Suppressor macrophage (primary cell): Measurements from ENCODE around the gene CLIC6.
"Not testable (repeated sequence)": the region's sequence is repeated elsewhere in the genome, so short reads cannot be mapped to it uniquely, and the experiment has no call there.

ENCODE experiments used
- DNase-seq, 4 experiments: peaks; one replicate each; pipeline ENCODE4 v3.0.0-alpha.2; 2020 to 2022

Gene CLIC6

DNA sequence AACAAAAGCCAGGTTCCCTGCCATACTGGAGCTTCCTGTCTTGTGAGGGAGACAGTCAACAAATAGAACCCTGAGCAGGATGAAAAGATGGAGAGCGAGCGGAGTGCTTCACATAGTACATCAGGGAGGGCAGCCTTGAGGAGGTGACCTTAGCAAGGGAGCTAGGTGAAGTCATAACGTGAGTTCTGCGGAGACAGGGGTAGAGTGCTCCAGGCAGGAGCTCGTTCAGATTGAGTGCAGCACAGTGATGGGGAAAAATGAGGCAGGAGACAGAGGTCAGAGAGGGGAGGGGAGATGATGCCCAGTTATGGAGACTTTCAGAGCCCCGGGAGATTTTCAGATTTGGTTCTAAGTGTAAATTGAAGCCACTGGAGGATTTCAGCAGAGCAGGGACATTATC is 15.3 kb upstream of the CLIC6 start:
- DNase-seq, result no peak

DNA sequence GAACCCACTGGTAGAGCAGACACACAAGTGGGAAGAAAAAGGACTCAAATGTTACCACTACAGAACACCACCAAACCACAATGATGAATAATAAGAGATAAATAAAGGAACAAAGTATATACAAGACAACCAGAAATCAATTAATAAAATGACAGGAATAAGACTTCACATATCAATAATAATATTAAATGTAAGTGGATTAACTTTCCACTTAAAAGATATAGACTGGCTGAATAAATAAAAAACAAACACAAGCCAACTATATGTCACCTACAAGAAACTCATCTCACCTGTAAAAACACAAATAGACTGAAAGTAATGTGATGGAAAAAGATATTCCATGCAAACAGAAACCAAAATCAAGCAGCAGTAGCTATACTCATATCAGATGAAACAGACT is 6.9 kb upstream of the CLIC6 start:
- DNase-seq, result no peak

DNA sequence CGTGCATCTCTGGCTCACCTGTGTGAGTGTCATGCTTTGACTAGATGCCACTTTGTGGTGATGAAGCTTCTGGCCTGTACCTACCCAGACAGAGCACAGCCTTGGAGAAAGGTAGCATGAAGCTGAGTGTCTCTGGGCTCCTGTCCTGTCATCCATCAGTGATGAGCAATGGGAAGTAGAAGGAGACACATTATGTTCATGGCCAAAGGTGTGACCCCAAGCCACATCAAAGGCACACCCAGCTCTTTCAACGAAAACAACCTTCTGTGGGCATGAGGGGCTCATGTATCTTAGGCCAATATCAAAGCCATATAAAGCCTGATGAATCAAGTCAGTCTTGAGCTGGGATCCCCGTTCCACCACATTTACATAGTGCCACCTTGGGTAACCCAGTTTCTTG is 1.0 kb upstream of the CLIC6 start:
- DNase-seq, result no peak

DNA sequence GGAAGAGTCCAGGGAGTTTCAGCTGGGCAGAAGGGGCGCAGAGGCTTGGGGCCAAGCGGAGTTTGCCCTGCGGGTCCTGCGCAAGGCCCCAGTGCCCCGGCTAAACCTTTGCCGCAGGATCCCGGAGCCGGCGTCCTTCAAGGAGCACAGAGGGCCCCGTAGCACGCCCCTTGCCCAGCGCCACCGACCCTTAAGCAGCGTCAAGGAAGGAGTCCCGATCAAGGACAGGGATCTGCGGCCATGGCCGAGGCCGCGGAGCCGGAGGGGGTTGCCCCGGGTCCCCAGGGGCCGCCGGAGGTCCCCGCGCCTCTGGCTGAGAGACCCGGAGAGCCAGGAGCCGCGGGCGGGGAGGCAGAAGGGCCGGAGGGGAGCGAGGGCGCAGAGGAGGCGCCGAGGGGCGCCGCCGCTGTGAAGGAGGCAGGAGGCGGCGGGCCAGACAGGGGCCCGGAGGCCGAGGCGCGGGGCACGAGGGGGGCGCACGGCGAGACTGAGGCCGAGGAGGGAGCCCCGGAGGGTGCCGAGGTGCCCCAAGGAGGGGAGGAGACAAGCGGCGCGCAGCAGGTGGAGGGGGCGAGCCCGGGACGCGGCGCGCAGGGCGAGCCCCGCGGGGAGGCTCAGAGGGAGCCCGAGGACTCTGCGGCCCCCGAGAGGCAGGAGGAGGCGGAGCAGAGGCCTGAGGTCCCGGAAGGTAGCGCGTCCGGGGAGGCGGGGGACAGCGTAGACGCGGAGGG is 520 bp downstream of the CLIC6 start:
- DNase-seq, result peak in 1 of 4 experiments; percentile 24

DNA sequence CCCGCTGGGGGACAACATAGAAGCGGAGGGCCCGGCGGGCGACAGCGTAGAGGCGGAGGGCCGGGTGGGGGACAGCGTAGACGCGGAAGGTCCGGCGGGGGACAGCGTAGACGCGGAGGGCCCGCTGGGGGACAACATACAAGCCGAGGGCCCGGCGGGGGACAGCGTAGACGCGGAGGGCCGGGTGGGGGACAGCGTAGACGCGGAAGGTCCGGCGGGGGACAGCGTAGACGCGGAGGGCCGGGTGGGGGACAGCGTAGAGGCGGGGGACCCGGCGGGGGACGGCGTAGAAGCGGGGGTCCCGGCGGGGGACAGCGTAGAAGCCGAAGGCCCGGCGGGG is 1.1 kb downstream of the CLIC6 start:
- DNase-seq, result not testable (repeated sequence)

DNA sequence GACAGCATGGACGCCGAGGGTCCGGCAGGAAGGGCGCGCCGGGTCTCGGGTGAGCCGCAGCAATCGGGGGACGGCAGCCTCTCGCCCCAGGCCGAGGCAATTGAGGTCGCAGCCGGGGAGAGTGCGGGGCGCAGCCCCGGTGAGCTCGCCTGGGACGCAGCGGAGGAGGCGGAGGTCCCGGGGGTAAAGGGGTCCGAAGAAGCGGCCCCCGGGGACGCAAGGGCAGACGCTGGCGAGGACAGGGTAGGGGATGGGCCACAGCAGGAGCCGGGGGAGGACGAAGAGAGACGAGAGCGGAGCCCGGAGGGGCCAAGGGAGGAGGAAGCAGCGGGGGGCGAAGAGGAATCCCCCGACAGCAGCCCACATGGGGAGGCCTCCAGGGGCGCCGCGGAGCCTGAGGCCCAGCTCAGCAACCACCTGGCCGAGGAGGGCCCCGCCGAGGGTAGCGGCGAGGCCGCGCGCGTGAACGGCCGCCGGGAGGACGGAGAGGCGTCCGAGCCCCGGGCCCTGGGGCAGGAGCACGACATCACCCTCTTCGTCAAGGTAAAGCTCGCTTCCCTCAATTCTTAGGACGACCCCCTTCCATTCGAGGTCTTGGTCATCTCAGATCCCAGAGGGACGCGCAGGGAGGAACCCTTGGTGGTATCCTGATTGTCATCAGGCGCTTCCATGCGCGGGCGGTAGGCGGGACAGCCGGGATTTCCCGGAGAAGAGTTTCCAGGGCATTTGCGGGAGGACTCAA is 1.6 kb downstream of the CLIC6 start:
- peak in 1 of 4 experiments; percentile 30 for DNase-seq

DNA sequence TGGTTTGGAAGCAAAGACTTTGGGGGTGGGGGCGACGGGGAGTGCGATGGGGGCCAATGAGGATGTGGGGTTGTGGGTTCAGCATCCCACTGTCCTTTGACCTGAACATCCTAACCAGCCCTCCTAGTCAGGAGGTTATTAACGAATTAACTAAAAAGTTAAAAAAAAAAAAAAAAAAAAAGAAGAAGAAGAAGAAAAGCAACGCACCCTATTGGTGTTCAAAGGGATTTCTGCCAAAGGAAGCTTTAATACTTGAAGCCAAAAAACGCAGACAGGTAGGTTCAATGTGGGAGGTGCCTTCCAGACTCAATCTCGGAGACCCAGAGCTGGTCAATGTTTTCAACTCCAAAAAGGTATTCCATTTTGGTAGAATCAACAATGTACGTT is 2.2 kb downstream of the CLIC6 start:
- no peak for DNase-seq

DNA sequence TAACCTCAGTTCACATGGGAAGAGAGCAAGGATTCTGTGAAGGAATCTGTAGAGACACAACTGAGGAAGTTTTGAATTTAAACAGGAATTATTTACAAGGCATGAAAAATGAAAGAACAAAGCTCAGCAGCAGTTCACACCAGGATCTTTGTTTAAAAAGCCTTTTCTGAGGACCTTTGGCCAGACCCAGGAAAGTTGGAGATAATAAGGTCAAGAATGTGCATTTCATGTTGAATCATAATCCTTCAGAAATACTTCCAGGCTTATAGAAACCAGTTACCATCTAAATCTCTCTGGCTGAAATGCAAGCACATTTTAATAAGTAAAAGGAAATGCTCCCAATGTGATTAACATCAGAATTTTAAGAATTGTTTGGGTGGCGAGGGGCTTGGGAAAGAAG is 2.7 kb downstream of the CLIC6 start:
- DNase-seq, result no peak

DNA sequence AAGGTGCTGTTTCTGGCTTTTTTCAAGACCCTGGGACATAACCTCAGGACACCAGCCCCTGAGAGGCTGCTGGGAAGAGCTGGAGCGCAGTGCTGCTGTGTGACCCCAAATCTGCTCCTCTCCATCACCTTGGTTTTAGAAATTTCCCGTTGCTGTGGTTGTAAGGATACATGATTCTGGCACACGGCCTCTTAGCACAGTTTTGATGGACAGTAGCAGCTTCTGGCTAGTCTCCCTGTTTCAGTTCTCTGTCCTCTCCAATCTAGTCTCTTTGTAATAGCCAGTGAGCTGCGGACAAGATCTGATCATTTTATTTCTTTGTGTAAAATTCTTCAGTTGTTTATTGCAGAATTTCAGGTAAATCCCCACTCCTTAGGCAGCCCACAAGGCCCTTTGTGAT is 3.1 kb downstream of the CLIC6 start:
- DNase-seq, result no peak

DNA sequence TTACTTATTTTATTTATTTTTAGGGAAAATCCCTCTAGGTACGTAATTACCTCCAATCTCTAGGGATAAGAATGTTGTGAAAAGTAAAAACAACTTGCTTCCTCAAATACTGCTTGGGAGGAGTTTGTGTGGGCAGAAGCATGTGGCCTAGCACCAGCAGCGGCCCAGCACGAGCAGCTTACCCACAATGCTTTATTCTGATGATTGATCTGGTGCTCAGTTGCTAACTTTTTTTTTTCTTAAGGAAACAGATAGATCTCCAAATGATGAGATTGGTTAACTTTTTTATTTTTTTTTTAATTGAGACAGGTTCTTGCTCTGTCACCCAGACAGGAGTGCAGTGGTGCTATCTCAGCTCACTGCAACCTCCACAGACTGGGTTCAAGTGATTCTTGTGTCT is 4.2 kb downstream of the CLIC6 start:
- peak; percentile 49 to 77 (median 74) for DNase-seq

DNA sequence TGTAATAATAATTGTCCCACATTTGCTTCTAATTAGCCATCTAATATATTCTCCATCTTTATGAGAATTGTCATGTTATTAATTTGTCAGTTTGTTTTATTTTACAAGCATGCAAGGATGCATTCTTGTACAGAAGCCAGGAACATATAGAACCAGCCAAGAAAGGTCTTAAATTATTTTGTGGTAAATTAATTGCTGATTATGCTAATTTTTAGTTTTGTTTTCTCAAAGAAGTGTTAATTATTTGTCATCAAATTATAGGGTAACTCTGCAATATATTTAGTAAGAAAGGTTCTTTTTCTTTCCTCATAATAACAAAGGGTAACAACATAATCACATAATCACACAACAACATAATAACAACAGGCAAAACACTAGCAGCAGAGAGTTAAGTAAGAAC is 5.7 kb downstream of the CLIC6 start:
- no peak for DNase-seq

DNA sequence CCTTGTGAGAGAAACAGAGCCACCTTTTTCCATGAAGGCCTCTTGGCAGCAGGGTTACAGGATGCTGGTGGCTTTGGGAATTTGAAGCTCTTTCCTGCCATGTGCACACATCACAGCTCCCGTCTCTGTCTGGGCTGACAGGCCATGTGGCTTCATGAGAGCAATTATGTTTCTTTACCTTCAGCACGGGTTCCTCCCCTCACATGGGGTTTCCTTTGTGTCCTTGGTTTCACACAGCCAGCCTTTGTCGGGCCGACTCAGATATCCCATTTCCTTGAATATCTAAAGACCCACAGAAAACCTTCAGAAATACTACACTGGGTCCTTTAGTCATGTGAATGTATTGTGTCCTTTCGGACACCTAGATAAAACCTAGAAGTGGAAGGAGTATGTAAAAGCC is 7.1 kb downstream of the CLIC6 start:
- no peak for DNase-seq

DNA sequence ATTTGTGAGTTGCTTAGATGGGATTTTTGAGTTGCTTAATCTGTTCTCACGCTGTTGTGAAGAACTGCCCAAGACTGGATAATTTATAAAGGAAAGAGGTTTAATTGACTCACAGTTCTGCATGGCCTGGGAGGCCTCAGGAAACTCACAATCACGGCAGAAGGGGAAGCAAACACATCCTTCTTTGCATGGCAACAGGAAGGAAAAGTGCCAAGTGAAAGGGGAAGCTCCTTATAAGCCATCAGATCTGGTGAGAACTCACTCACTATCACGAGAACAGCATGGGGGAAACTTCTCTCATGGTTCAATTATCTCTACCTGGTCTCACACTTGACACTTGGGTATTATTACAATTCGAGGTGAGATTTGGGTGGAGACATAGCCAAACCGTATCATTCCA is 10.3 kb downstream of the CLIC6 start:
- peak; percentile 75 to 88 (median 82) for DNase-seq

DNA sequence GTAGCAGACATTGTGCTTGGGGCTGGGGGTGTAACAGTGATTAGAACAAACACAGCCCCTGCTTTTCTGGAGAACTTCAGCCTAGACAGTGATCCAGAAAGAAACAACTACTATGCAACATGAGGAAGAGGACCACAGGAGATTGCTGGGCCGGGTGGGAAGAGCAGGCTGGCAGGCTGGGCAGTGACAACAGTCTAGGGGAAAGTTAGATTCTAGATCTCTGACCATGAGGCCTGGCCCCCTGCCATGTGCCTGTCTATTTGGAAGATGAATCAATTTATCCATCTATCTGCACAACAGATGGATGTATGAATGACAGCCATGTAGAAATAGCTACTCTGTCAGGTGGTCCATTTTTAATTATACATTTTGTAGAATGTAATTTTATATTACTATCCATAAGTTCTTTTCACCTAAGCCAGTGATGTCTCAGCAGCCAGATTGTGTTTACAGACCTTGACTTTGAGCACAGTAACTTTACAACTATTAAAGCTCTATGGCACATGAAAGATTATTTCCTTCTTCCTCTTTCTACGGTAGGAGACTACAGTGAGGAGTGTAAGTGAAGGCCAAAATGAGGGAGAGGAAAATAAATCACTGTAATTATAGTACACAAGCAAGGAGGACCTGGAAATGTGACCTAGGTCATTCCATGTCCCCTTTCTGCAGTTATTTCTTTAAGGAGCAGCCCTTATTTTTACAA is 15.5 kb downstream of the CLIC6 start:
- no peak for DNase-seq

DNA sequence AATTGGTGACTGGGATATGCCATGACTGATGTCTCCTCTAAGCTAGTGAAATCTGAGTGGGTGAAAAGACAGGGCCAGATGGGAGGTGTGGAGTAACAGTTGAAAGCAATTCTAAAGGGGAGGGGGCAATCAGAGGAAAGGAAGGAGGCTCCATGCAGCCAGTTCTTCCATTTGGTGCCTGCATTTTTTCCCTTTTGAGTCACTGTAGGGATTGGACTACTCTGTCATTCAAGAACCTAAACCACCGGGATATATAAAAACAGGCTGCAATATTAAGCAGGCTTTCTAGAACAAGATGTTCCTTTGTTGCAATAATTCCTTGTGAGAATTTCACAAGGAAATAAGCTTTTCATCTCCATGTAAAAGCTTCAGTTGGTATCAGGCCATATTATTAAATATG is 18.3 kb downstream of the CLIC6 start:
- DNase-seq, result no peak

DNA sequence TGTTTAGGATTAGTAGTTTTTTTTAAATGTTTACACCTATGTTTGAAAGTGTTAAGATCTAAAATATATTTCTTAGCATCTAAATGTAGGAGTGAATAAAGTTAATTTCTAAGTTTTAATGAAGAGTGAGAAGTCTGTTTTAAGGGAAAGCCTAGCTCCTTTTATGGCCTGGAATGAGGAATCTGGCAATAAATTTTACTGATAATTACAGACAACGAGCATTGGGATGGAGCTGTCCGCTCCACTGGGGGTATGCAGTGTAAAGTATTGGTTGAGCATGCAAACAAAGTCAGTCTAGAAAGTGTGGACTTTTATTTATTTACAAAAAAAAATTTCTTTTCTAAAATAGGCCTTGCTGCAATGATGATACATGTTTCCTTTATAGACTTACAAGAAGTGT is 19.0 kb downstream of the CLIC6 start:
- DNase-seq, result no peak

DNA sequence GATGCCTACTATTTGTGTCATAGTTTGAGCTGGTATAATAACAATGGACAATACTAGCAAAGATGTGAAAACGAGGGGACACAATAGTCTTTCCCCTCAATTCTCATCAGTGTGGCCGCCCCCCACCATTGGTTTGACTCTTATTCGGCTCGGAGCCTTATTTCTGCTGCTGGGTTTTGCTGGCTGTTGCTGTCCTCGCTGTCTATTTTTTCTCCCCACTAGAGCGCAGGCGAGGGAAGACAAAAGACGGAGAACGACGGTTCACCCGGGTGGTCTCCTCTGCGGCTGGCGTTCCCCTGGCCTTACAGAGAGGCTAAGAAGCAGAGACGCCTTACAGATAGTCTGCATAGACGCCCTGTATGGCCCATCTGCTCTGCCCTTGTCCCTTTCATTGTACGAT is 19.4 kb downstream of the CLIC6 start:
- peak in 1 of 4 experiments; percentile 69 for DNase-seq

DNA sequence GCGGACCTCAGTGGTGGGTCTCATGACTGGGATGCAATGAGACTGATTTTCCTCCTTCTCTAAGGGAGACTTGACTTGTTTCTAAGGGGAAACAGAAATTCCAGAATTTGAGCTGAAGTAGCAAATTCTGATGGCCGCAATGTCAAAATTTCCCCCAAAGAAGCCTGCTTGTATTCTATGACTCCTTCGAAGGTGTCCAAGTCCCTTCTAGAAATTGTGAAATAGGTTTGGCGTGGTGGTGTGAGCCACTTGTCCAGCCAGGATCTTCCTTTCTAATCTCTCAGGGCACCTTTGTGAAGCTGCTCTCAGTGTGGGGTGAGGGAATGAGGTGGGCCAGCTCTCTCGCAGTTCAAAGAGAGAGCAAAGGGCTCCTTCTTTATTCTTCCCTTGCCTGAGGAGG is 19.9 kb downstream of the CLIC6 start:
- DNase-seq, result no peak

DNA sequence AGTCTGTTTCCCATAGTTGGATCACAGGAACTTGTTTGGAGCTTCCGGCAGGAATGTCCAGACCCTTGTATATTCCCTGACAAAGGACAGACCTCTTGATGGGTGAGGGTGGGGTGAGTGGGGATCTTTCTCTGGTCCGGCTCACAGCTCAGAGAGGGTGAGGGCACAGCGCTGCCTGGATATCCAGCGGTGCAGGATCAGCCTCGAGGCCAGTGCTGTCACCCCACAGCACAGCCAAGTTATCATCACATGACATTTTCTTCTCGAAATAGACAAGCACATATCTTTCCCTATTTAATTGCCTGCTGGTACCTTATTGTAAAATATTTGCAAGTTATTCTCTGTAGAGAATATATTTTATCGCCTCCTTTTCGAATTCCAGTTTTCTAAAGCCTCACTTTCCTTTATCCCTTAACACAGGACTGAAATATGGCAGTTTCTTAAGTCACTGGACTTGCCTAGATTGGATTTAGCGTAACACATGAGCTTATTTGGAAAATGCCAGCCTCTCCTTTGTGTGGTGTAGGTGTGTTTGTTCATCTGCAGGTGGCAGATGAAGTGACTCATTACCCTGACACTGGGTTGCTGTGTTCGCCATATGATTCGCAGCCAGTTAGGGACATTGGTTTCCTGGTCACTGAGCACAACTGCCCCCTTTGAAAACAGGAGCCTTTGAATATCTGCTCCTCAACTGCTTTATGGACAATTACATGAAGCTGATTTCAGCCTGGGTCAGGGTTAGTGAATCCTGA is 21.4 kb downstream of the CLIC6 start:
- no peak for DNase-seq

DNA sequence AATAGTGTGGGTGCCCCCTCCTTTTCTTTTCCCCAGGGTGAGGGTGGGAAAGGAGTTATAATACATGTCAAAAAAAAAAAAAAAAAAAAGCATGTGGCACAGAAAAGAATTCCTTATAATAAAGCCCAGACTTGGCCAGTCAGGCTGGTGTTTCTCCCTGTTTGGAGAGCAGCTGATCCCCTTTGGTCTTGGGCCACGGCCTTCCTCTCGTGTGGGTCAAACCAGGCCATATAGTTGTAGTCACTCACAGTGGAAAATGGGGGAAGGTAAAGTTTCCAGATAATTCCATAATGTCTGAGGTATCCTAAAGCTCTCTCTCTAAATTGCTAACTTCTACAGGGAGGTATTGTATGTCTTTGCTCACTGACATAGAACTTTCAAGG is 22.0 kb downstream of the CLIC6 start:
- DNase-seq, result no peak

DNA sequence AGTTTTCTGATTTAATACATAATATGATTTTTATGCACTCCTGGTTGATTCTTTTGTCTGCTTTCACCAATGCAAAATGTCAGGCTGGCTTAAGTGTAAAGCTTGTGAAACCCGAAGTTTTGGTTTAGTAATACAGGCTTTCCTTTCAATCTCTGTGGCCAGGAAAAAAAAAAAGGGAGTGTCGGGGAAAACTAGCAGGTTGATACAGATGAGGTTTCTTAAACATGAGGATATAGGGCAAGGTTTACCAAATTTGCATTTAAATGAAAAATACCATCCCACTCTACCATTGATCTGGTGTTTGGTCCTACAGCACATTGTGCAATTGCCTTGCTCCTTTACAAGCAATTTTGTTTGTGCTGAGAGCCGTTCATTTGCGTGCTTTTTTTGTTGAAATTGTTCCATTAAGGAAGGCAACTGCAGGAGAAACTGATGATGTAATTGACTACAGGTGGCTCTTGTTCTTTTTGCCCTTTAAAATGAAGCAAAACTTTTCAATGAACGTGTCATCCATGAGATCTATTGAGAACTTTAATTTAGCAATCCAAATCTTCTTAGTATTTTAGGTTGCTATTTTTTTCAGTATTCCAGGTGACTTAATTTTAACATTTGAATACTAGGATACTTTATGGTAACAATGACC is 22.7 kb downstream of the CLIC6 start:
- no peak for DNase-seq

DNA sequence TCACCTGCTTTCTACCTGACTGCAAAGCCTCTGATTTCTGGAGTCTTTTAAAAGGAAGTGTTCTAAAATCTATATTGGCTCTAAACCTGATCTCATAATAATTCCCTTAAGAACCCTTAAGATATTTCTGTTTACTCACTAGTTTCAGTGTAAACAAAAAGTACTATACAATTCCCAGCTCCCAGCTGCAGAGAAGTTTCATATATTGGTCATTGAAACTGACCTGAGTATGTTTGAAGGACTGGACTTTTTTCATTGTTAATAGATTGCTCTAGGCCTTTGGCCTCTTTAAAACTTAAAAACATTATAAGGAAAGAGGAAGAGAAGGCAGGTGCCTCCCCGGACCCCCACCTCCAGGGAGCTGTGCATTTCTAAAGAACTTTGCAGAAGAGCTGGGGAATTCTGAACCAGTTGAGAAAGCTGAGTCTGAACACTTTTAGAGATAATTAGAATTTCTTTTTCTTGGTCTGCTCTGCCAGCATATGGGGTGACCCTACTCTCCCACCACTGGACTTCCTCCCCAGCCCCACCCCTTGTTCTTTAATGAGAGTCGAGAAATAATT is 23.7 kb downstream of the CLIC6 start:
- DNase-seq, result no peak
